SK-N-SH (cell line): ENCODE data around the gene ABAT.

Experiments used
- CTCF ChIP-seq: fragments of 200-600 bp; sonication (generic); IDR thresholded peaks from 2 replicates; pipeline ENCODE4 v1.6.1; 2017; ENCODE audit warnings: antibody characterized with exemption, mild to moderate bottlenecking, moderate library complexity
- EP300 ChIP-seq, 2 experiments: IDR thresholded peaks; 2 replicates each; pipeline versions ENCODE4 v1.4.0 to v1.6.1; 2012; ENCODE audit warnings: borderline replicate concordance in 1 of 2, low read depth in 1 of 2, low read length in 1 of 2
- EZH2phosphoT487 ChIP-seq: fragments of 200-600 bp; sonication (generic); IDR thresholded peaks from 2 replicates; pipeline ENCODE4 v1.6.1; 2017; ENCODE audit warnings: low read depth, mixed run types, mild to moderate bottlenecking, antibody characterized with exemption, moderate library complexity, borderline replicate concordance
- GATA2 ChIP-seq: sonication (generic); formaldehyde crosslinking; IDR thresholded peaks from 2 replicates; pipeline ENCODE4 v1.5.0; 2020; ENCODE audit warnings: mild to moderate bottlenecking, missing genetic modification reagents
- MAX ChIP-seq: IDR thresholded peaks from 2 replicates; pipeline ENCODE4 v1.4.0; 2012; ENCODE audit warnings: low read depth
- RAD21 ChIP-seq: IDR thresholded peaks from 2 replicates; pipeline ENCODE4 v1.6.1; 2012; ENCODE audit warnings: mild to moderate bottlenecking, low read length
- RFX5 ChIP-seq: IDR thresholded peaks from 2 replicates; pipeline ENCODE4 v1.6.1; 2012; ENCODE audit warnings: mild to moderate bottlenecking, improper control_type of control experiment, low read length
- RXRA ChIP-seq: IDR thresholded peaks from 2 replicates; pipeline ENCODE4 v1.4.0; 2012; ENCODE audit warnings: low read depth, mild to moderate bottlenecking, borderline replicate concordance
- SMC3 ChIP-seq: IDR thresholded peaks from 2 replicates; pipeline ENCODE4 v1.6.1; 2012; ENCODE audit warnings: low read depth, low read length, improper control_type of control experiment
- TF ChIP-seq, protein P1 (sequence below): IDR thresholded peaks from 2 replicates; pipeline ENCODE4 v1.4.0; 2012; ENCODE audit warnings: low read depth, borderline replicate concordance
- TF ChIP-seq, protein P2 (sequence below): IDR thresholded peaks from 2 replicates; pipeline ENCODE4 v1.6.1; 2012; ENCODE audit warnings: mild to moderate bottlenecking, low read depth, low read length, moderate library complexity

- TF ChIP-seq GATA2, result no peak
- no peak for TF ChIP-seq EP300 (IDR thresholded peaks at IDR 0.05; ENCODE audit: borderline replicate concordance in 1 of 2, low read depth in 1 of 2, low read length in 1 of 2)
- TF ChIP-seq RFX5, result no peak
- TF ChIP-seq CTCF, result no peak
- TF ChIP-seq EZH2phosphoT487, result no peak
- TF ChIP-seq, protein P1, sequence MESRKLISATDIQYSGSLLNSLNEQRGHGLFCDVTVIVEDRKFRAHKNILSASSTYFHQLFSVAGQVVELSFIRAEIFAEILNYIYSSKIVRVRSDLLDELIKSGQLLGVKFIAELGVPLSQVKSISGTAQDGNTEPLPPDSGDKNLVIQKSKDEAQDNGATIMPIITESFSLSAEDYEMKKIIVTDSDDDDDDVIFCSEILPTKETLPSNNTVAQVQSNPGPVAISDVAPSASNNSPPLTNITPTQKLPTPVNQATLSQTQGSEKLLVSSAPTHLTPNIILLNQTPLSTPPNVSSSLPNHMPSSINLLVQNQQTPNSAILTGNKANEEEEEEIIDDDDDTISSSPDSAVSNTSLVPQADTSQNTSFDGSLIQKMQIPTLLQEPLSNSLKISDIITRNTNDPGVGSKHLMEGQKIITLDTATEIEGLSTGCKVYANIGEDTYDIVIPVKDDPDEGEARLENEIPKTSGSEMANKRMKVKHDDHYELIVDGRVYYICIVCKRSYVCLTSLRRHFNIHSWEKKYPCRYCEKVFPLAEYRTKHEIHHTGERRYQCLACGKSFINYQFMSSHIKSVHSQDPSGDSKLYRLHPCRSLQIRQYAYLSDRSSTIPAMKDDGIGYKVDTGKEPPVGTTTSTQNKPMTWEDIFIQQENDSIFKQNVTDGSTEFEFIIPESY, result no peak
- TF ChIP-seq, protein P2, sequence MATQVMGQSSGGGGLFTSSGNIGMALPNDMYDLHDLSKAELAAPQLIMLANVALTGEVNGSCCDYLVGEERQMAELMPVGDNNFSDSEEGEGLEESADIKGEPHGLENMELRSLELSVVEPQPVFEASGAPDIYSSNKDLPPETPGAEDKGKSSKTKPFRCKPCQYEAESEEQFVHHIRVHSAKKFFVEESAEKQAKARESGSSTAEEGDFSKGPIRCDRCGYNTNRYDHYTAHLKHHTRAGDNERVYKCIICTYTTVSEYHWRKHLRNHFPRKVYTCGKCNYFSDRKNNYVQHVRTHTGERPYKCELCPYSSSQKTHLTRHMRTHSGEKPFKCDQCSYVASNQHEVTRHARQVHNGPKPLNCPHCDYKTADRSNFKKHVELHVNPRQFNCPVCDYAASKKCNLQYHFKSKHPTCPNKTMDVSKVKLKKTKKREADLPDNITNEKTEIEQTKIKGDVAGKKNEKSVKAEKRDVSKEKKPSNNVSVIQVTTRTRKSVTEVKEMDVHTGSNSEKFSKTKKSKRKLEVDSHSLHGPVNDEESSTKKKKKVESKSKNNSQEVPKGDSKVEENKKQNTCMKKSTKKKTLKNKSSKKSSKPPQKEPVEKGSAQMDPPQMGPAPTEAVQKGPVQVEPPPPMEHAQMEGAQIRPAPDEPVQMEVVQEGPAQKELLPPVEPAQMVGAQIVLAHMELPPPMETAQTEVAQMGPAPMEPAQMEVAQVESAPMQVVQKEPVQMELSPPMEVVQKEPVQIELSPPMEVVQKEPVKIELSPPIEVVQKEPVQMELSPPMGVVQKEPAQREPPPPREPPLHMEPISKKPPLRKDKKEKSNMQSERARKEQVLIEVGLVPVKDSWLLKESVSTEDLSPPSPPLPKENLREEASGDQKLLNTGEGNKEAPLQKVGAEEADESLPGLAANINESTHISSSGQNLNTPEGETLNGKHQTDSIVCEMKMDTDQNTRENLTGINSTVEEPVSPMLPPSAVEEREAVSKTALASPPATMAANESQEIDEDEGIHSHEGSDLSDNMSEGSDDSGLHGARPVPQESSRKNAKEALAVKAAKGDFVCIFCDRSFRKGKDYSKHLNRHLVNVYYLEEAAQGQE, result no peak
- TF ChIP-seq RAD21, result no peak
- no peak for TF ChIP-seq SMC3
- no peak for TF ChIP-seq MAX
- TF ChIP-seq RXRA, result no peak
These were observed 93.9 kb downstream of the ABAT start for GRCh38 chr16:8768283-8768682.
